ENCODE results near the gene PPIP5K1. TPM values are rescaled to one million over a fixed set of nuclear protein-coding genes. Genes with fewer than 3 reads are reported as not detected.
A peak's percentile ranks its signal among the peaks of the same experiment; 100 is the strongest.

Gene PPIP5K1
- total RNA-seq, 1 donor: 22.2 TPM

GRCh38 chr15:43523646-43524045, 66.4 kb downstream of the PPIP5K1 start:
- H3K4me3 ChIP-seq (ENCODE audit: low read depth, low read length): no peak overlapping the region
- no peak for TF ChIP-seq CTCF (IDR thresholded peaks at IDR 0.05; ENCODE audit: insufficient read depth, low read length)
- no peak for DNase-seq (ENCODE audit: low read depth)

- no peak for TF ChIP-seq CTCF (IDR thresholded peaks at IDR 0.05; ENCODE audit: insufficient read depth, low read length)
- H3K4me3 ChIP-seq (ENCODE audit: low read depth, low read length): no peak overlapping the region
These were observed 67.8 kb downstream of the PPIP5K1 start for GRCh38 chr15:43522247-43522646.

GRCh38 chr15:43521419-43521818, 68.6 kb downstream of the PPIP5K1 start:
- H3K4me3 ChIP-seq (ENCODE audit: low read depth, low read length): no peak overlapping the region
- TF ChIP-seq CTCF (IDR thresholded peaks at IDR 0.05; ENCODE audit: insufficient read depth, low read length): no peak
- DNase-seq (ENCODE audit: low read depth): no peak

More at GRCh38 chr15:43522247-43522646, 67.8 kb downstream of the PPIP5K1 start:
- DNase-seq (ENCODE audit: low read depth): no peak

GRCh38 chr15:43520138-43520537, 69.9 kb downstream of the PPIP5K1 start:
- no peak for TF ChIP-seq CTCF (IDR thresholded peaks at IDR 0.05; ENCODE audit: insufficient read depth, low read length)
- DNase-seq (ENCODE audit: low read depth): no peak

GRCh38 chr15:43519196-43519595, 70.8 kb downstream of the PPIP5K1 start:
- peak overlapping the region; percentile 73 for H3K4me3 ChIP-seq (ENCODE audit: low read depth, low read length)
- no peak for DNase-seq (ENCODE audit: low read depth)
- TF ChIP-seq CTCF (IDR thresholded peaks at IDR 0.05; ENCODE audit: insufficient read depth, low read length): no peak

More at GRCh38 chr15:43520138-43520537, 69.9 kb downstream of the PPIP5K1 start:
- peak overlapping the region; percentile 13 for H3K4me3 ChIP-seq (ENCODE audit: low read depth, low read length)

GRCh38 chr15:43518197-43518761, 71.7 kb downstream of the PPIP5K1 start:
- no peak for TF ChIP-seq CTCF (IDR thresholded peaks at IDR 0.05; ENCODE audit: insufficient read depth, low read length)
- H3K4me3 ChIP-seq (ENCODE audit: low read depth, low read length): peak overlapping the region; percentile 73
- peak; percentile 40 for DNase-seq (ENCODE audit: low read depth)

Measured in fibroblast of the aortic adventitia (primary cell).